Panc1 (cell line): ENCODE results near the gene LARP4B. TPM values are rescaled to one million over a fixed set of nuclear protein-coding genes. Genes with fewer than 3 reads are reported as not detected.

Experiments
- ATAC-seq: fragments of 200-7000 bp; cut with Tn5 transposase; 2 replicates; pipeline ENCODE4 v1.9.1; 2020; ENCODE audit warnings: mild to moderate bottlenecking, moderate library complexity
- BruUV-seq: library from RNA; stranded (reverse); fragments of 400-500 nt; replicated peaks from 2 replicates; lab custom pipeline; 2021; lab: Mats Ljungman, UMichigan
- CTCF ChIA-PET: fragments of 300-600 bp; sonication (Branson Sonifier 250); formaldehyde crosslinking; loops from one replicate; lab custom pipeline; 2022; ENCODE audit warnings: antibody characterized with exemption; lab: Charles Lee
- POLR2A ChIA-PET: fragments of 300-600 bp; sonication (Branson Sonifier 250); formaldehyde crosslinking; loops from one replicate; lab custom pipeline; 2022; ENCODE audit warnings: antibody characterized with exemption; lab: Charles Lee
- DNase-seq: peaks from one replicate; pipeline ENCODE4 v3.0.0-alpha.2; 2010; ENCODE audit warnings: low read depth, low spot score
- H3K27ac ChIP-seq: 2 replicates; pipeline ENCODE4 v1.5.1; 2011; ENCODE audit warnings: mild to moderate bottlenecking, low read length, inconsistent platforms
- H3K27me3 ChIP-seq: fragments of 200-500 bp; sonication (Bioruptor generic); 2 replicates; pipeline ENCODE4 v1.6.0; 2014; ENCODE audit warnings: low read length, inconsistent platforms; ENCODE audit not compliant: control insufficient read depth, insufficient read depth
- H3K36me3 ChIP-seq: fragments of 200-500 bp; sonication (Bioruptor generic); 2 replicates; pipeline ENCODE4 v1.5.1; 2014; ENCODE audit warnings: inconsistent platforms, mild to moderate bottlenecking, low read length, moderate library complexity; ENCODE audit not compliant: control insufficient read depth, insufficient read depth
- H3K4me1 ChIP-seq: 2 replicates; pipeline ENCODE4 v1.5.1; 2011; ENCODE audit warnings: inconsistent platforms, mild to moderate bottlenecking, low read length, moderate library complexity; ENCODE audit not compliant: control insufficient read depth, insufficient read depth
- H3K4me3 ChIP-seq, 2 experiments: 2 replicates each; pipeline ENCODE4 v1.5.1; 2011 to 2012; ENCODE audit warnings: low read depth in 2 of 2, low read length in 2 of 2, mild to moderate bottlenecking in 2 of 2, inconsistent platforms in 1 of 2, moderate library complexity in 1 of 2
- H3K9me3 ChIP-seq: fragments of 200-500 bp; sonication (Bioruptor generic); 2 replicates; pipeline ENCODE4 v1.5.1; 2014; ENCODE audit warnings: low read depth, mild to moderate bottlenecking, inconsistent platforms, low read length, moderate library complexity; ENCODE audit not compliant: control insufficient read depth, insufficient read depth
- CTCF ChIP-seq: fragments of 450-650 bp; IDR thresholded peaks from 2 replicates; pipeline ENCODE4 v1.5.1; 2017; ENCODE audit warnings: mild to moderate bottlenecking
- POLR2AphosphoS5 ChIP-seq: IDR thresholded peaks from 2 replicates; pipeline ENCODE4 v1.6.1; 2012; ENCODE audit warnings: mild to moderate bottlenecking, low read depth, low read length, moderate library complexity
- SIN3A ChIP-seq: IDR thresholded peaks from 2 replicates; pipeline ENCODE4 v1.6.1; 2012; ENCODE audit warnings: low read depth, mild to moderate bottlenecking, low read length, moderate library complexity, borderline replicate concordance; ENCODE audit not compliant: insufficient read depth
- TCF7L2 ChIP-seq: IDR thresholded peaks from 2 replicates; pipeline ENCODE4 v1.6.1; 2011; ENCODE audit warnings: mild to moderate bottlenecking, low read depth, low read length, inconsistent platforms
- in situ Hi-C: cut with HindIII; loops from 2 replicates; pipeline ENCODE4 v1.10.0; 2016; ENCODE audit warnings: low sequenced_read_pairs, low pct_unique_long_range_greater_than_20kb
- intact Hi-C: fragments of 100-400 bp; cut with micrococcal nuclease; formaldehyde crosslinking; loops from one replicate; pipeline ENCODE4 v1.10.0; 2022; ENCODE audit not compliant: unreplicated experiment
- total RNA-seq: library from RNA; stranded (reverse); gene quantifications from one replicate; pipeline ENCODE4 v1.2.1, GENCODE V29; 2021; ENCODE audit not compliant: unreplicated experiment
- TF ChIP-seq, protein P1 (sequence below), 2 experiments: IDR thresholded peaks; 2 replicates each; pipeline ENCODE4 v1.6.1; 2011 to 2012; ENCODE audit warnings: low read depth in 2 of 2, control low read depth in 1 of 2, low read length in 1 of 2, mild to moderate bottlenecking in 1 of 2, moderate library complexity in 1 of 2; ENCODE audit not compliant: insufficient read depth in 1 of 2

Gene LARP4B
- total RNA-seq, 1 experiment from 2014 or later: 87.0 TPM

GRCh38 chr10:759898-760477 is 171.5 kb downstream of the LARP4B start:
- no peaks in the 10 kb centered on the region for H3K4me1 ChIP-seq
- DNase-seq (no peak), ATAC-seq (no peak)
- no peaks in the 10 kb centered on the region for H3K27me3 ChIP-seq
- H3K36me3 ChIP-seq: no peaks in the 10 kb centered on the region
- H3K4me3 ChIP-seq: no peak overlapping the region
- intact Hi-C loops (no loop called here), in situ Hi-C loops (no loop called here)
- no peak overlapping the region for H3K27ac ChIP-seq
- POLR2A ChIA-PET: interaction anchor here (0.9 kb wide), 1 partner anchor 219 kb away, joined by 3 read pairs; no protein-coding TSS in a partner anchor
- no peak for TF ChIP-seq POLR2AphosphoS5
- no peak for TF ChIP-seq CTCF
- no peak for TF ChIP-seq TCF7L2
- no peak for TF ChIP-seq SIN3A
- TF ChIP-seq, protein P1, sequence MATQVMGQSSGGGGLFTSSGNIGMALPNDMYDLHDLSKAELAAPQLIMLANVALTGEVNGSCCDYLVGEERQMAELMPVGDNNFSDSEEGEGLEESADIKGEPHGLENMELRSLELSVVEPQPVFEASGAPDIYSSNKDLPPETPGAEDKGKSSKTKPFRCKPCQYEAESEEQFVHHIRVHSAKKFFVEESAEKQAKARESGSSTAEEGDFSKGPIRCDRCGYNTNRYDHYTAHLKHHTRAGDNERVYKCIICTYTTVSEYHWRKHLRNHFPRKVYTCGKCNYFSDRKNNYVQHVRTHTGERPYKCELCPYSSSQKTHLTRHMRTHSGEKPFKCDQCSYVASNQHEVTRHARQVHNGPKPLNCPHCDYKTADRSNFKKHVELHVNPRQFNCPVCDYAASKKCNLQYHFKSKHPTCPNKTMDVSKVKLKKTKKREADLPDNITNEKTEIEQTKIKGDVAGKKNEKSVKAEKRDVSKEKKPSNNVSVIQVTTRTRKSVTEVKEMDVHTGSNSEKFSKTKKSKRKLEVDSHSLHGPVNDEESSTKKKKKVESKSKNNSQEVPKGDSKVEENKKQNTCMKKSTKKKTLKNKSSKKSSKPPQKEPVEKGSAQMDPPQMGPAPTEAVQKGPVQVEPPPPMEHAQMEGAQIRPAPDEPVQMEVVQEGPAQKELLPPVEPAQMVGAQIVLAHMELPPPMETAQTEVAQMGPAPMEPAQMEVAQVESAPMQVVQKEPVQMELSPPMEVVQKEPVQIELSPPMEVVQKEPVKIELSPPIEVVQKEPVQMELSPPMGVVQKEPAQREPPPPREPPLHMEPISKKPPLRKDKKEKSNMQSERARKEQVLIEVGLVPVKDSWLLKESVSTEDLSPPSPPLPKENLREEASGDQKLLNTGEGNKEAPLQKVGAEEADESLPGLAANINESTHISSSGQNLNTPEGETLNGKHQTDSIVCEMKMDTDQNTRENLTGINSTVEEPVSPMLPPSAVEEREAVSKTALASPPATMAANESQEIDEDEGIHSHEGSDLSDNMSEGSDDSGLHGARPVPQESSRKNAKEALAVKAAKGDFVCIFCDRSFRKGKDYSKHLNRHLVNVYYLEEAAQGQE (IDR thresholded peaks at IDR 0.05; ENCODE audit: insufficient read depth in 1 of 2, low read depth in 2 of 2, low read length in 1 of 2): no peak
- no TSS peak for BruUV-seq
- H3K9me3 ChIP-seq: 0 out of 2 replicates have a peak, but pooled peaks cover 3% of the 10 kb centered on the region
- CTCF ChIA-PET: no interaction called here

Other genes starting within 250 kb of the LARP4B start
- 13.2 TPM for gene DIP2C, start 242.0 kb downstream of the LARP4B start, total RNA-seq
- 79.5 TPM for gene GTPBP4, start 56.7 kb upstream of the LARP4B start, total RNA-seq
- gene IDI2, start 94.2 kb upstream of the LARP4B start, total RNA-seq: not detected
- gene IDI1, start 117.4 kb upstream of the LARP4B start, total RNA-seq: 47.9 TPM
- gene WDR37, start 124.7 kb upstream of the LARP4B start, total RNA-seq: 9.6 TPM